Liver (tissue), 3 donors: ENCODE data around the gene EHMT1.
"Not testable (repeated sequence)": the region's sequence is repeated elsewhere in the genome, so short reads cannot be mapped to it uniquely, and the experiment has no call there.

Source experiments
- ATF3 ChIP-seq: IDR thresholded peaks from 2 replicates; pipeline ENCODE4 v1.6.1; 2016; ENCODE audit warnings: antibody characterized with exemption
- EGR1 ChIP-seq, 2 donors: IDR thresholded peaks; 2 replicates each; pipeline ENCODE4 v1.6.1; 2016 to 2018; ENCODE audit warnings: antibody characterized with exemption in 2 of 2, low read depth in 2 of 2
- FOXA1 ChIP-seq: IDR thresholded peaks from 2 replicates; pipeline ENCODE4 v1.6.1; 2016; ENCODE audit warnings: antibody characterized with exemption
- JUND ChIP-seq, 2 donors: IDR thresholded peaks; 2 replicates each; pipeline ENCODE4 v1.6.1; 2016; ENCODE audit warnings: antibody characterized with exemption in 2 of 2
- SP1 ChIP-seq: IDR thresholded peaks from 2 replicates; pipeline ENCODE4 v1.6.1; 2018; ENCODE audit warnings: antibody characterized with exemption, mild to moderate bottlenecking
- YY1 ChIP-seq: IDR thresholded peaks from 2 replicates; pipeline ENCODE4 v1.6.1; 2016; ENCODE audit warnings: antibody characterized with exemption, mild to moderate bottlenecking
- TF ChIP-seq, protein P1 (sequence below): fragments of 150-350 bp; IDR thresholded peaks from 2 replicates; pipeline ENCODE4 v1.5.1; 2017; ENCODE audit warnings: improper control_type of control experiment, low read depth, low read length; ENCODE audit not compliant: missing input control
- TF ChIP-seq, protein P2 (sequence below): IDR thresholded peaks from 2 replicates; pipeline ENCODE4 v1.6.1; 2016; ENCODE audit warnings: antibody characterized with exemption, mild to moderate bottlenecking
- donor health status: healthy.
- donor health status: healthy.

DNA sequence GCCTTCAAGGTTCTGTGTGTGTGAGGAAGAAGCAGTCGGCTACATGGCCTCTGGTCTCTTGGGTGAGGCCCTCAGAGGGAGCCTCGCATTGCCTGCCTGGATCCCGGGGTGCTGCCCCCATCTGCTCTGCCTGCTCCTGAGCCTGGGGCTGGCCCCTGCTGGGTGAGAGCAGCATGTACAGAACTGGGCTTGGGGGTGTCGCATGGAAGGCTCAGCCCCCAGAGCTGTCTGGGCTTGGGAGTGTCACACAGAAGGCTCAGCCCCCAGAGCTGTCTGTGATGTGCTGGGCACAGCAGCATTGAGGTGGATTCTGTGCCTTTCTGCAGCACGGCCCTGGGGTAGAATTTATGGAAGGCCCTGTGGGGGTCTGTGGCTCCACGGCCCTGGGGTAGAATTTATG is 265.2 kb downstream of the EHMT1 start:
- TF ChIP-seq, protein P1, sequence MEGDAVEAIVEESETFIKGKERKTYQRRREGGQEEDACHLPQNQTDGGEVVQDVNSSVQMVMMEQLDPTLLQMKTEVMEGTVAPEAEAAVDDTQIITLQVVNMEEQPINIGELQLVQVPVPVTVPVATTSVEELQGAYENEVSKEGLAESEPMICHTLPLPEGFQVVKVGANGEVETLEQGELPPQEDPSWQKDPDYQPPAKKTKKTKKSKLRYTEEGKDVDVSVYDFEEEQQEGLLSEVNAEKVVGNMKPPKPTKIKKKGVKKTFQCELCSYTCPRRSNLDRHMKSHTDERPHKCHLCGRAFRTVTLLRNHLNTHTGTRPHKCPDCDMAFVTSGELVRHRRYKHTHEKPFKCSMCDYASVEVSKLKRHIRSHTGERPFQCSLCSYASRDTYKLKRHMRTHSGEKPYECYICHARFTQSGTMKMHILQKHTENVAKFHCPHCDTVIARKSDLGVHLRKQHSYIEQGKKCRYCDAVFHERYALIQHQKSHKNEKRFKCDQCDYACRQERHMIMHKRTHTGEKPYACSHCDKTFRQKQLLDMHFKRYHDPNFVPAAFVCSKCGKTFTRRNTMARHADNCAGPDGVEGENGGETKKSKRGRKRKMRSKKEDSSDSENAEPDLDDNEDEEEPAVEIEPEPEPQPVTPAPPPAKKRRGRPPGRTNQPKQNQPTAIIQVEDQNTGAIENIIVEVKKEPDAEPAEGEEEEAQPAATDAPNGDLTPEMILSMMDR = not testable (repeated sequence)
- TF ChIP-seq SP1; YY1; EGR1 (IDR thresholded peaks at IDR 0.05; ENCODE audit: low read depth in 2 of 2); ATF3; JUND (IDR thresholded peaks at IDR 0.05); FOXA1: not testable (repeated sequence)
- TF ChIP-seq, protein P2, sequence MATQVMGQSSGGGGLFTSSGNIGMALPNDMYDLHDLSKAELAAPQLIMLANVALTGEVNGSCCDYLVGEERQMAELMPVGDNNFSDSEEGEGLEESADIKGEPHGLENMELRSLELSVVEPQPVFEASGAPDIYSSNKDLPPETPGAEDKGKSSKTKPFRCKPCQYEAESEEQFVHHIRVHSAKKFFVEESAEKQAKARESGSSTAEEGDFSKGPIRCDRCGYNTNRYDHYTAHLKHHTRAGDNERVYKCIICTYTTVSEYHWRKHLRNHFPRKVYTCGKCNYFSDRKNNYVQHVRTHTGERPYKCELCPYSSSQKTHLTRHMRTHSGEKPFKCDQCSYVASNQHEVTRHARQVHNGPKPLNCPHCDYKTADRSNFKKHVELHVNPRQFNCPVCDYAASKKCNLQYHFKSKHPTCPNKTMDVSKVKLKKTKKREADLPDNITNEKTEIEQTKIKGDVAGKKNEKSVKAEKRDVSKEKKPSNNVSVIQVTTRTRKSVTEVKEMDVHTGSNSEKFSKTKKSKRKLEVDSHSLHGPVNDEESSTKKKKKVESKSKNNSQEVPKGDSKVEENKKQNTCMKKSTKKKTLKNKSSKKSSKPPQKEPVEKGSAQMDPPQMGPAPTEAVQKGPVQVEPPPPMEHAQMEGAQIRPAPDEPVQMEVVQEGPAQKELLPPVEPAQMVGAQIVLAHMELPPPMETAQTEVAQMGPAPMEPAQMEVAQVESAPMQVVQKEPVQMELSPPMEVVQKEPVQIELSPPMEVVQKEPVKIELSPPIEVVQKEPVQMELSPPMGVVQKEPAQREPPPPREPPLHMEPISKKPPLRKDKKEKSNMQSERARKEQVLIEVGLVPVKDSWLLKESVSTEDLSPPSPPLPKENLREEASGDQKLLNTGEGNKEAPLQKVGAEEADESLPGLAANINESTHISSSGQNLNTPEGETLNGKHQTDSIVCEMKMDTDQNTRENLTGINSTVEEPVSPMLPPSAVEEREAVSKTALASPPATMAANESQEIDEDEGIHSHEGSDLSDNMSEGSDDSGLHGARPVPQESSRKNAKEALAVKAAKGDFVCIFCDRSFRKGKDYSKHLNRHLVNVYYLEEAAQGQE = not testable (repeated sequence)
